IPS-18c (cell line): ENCODE data around the gene FAM241A.

Experiments
- H3K4me3 ChIP-seq: 2 replicates; pipeline ENCODE4 v1.7.0; 2013; ENCODE audit warnings: low read depth, mild to moderate bottlenecking, low read length, moderate library complexity; ENCODE audit not compliant: insufficient read depth
- H3K9me3 ChIP-seq: one replicate; pipeline ENCODE4 v1.6.1; 2013; ENCODE audit warnings: mild to moderate bottlenecking, low read length, moderate library complexity; ENCODE audit not compliant: control insufficient read depth, insufficient read depth

The FAM241A gene

GRCh38 chr4:112230879-112231778, 85.9 kb downstream of the FAM241A start:
- H3K4me3 ChIP-seq, result peak overlapping the region; percentile 96
- H3K9me3 ChIP-seq, result no peaks in the 10 kb centered on the region

GRCh38 chr4:112231779-112232713, 86.8 kb downstream of the FAM241A start, which contains the start of gene AP1AR:
AP1AR (plus strand) TSS chr4:112231787; CDS start chr4:112232092, 305 bp downstream.
- H3K4me3 ChIP-seq, result peak within 1 kb of the TSS; percentile 96
- H3K9me3 ChIP-seq, result no peaks in the 10 kb centered on the region

- Histone ChIP-seq H3K4me3 (no peak overlapping the region), H3K9me3 (no peaks in the 10 kb centered on the region)
These were observed 89.8 kb downstream of the FAM241A start for GRCh38 chr4:112234952-112235609.

GRCh38 chr4:112236040-112236439, 90.8 kb downstream of the FAM241A start:
- Histone ChIP-seq H3K9me3 (no peaks in the 10 kb centered on the region), H3K4me3 (no peak overlapping the region)

GRCh38 chr4:112238833-112239232, 93.6 kb downstream of the FAM241A start:
- no peaks in the 10 kb centered on the region for H3K9me3 ChIP-seq
- H3K4me3 ChIP-seq, result no peak overlapping the region
